Panc1 (cell line): ENCODE results near the gene DTNBP1.

Source experiments
- POLR2AphosphoS5 ChIP-seq: IDR thresholded peaks from 2 replicates; pipeline ENCODE4 v1.6.1; 2012; ENCODE audit warnings: mild to moderate bottlenecking, low read depth, low read length, moderate library complexity
- TF ChIP-seq, protein P1 (sequence below): fragments of 450-650 bp; IDR thresholded peaks from 2 replicates; pipeline ENCODE4 v1.5.1; 2017; ENCODE audit warnings: mild to moderate bottlenecking

DNA sequence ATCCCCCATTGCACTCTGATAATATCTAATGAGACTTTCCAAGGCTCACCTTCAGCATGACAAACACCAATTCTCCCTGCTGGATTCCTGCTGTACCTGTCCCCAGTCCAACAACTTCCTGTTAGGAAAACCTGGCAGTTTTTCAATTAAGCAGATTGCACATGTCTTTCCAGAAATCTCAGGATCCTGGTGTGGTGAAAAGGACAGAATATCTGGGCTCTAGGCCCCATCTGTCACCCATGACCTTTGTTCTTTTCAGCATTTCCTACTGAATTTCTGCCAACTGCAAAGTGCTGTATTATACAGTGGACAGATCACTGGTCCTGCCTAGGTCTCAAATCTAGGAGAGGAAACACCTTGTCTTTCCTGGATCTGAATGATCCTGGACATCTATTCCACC is 27.7 kb upstream of the DTNBP1 start:
- no peak for TF ChIP-seq POLR2AphosphoS5
- TF ChIP-seq, protein P1, sequence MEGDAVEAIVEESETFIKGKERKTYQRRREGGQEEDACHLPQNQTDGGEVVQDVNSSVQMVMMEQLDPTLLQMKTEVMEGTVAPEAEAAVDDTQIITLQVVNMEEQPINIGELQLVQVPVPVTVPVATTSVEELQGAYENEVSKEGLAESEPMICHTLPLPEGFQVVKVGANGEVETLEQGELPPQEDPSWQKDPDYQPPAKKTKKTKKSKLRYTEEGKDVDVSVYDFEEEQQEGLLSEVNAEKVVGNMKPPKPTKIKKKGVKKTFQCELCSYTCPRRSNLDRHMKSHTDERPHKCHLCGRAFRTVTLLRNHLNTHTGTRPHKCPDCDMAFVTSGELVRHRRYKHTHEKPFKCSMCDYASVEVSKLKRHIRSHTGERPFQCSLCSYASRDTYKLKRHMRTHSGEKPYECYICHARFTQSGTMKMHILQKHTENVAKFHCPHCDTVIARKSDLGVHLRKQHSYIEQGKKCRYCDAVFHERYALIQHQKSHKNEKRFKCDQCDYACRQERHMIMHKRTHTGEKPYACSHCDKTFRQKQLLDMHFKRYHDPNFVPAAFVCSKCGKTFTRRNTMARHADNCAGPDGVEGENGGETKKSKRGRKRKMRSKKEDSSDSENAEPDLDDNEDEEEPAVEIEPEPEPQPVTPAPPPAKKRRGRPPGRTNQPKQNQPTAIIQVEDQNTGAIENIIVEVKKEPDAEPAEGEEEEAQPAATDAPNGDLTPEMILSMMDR: no peak
